Measurements from ENCODE around the gene SLFN11. TPM values are rescaled to one million over a fixed set of nuclear protein-coding genes. Genes with fewer than 3 reads are reported as not detected.
A peak's percentile ranks its signal among the peaks of the same experiment; 100 is the strongest.
"Not testable (repeated sequence)": the region's sequence is repeated elsewhere in the genome, so short reads cannot be mapped to it uniquely, and the experiment has no call there.

The SLFN11 gene
- total RNA-seq, 4 donors from 2014 or later: 58.1 to 127 (median 92.3) TPM

GRCh38 chr17:35341411-35341992 lies 31.9 kb downstream of the SLFN11 start:
- no peak for ATAC-seq (ENCODE audit: low FRiP score)
- no peak for TF ChIP-seq CTCF (IDR thresholded peaks at IDR 0.05)
- DNase-seq (ENCODE audit: low spot score): no peak

- ATAC-seq (ENCODE audit: low FRiP score): no peak
- no peak for DNase-seq (ENCODE audit: low spot score)
- TF ChIP-seq CTCF (IDR thresholded peaks at IDR 0.05): no peak
Observed at GRCh38 chr17:35338230-35338629, 35.2 kb downstream of the SLFN11 start.

- TF ChIP-seq CTCF (IDR thresholded peaks at IDR 0.05): no peak
- ATAC-seq (ENCODE audit: low FRiP score): no peak
- no peak for DNase-seq (ENCODE audit: low spot score)
Observed at GRCh38 chr17:35337364-35337763, 36.1 kb downstream of the SLFN11 start.

GRCh38 chr17:35333578-35333977 lies 39.8 kb downstream of the SLFN11 start:
- ATAC-seq (ENCODE audit: low FRiP score); DNase-seq (ENCODE audit: low spot score): not testable (repeated sequence)

GRCh38 chr17:35322749-35323148 lies 50.7 kb downstream of the SLFN11 start:
- no peak for TF ChIP-seq CTCF (IDR thresholded peaks at IDR 0.05)
- DNase-seq (ENCODE audit: low spot score) (no peak), ATAC-seq (ENCODE audit: low FRiP score) (no peak)

GRCh38 chr17:35315971-35316370 lies 57.5 kb downstream of the SLFN11 start:
- ATAC-seq (ENCODE audit: low FRiP score): no peak
- TF ChIP-seq CTCF (IDR thresholded peaks at IDR 0.05): no peak
- DNase-seq (ENCODE audit: low spot score): no peak

GRCh38 chr17:35315283-35315682 lies 58.1 kb downstream of the SLFN11 start:
- ATAC-seq (ENCODE audit: low FRiP score) (peak; percentile 84), DNase-seq (ENCODE audit: low spot score) (no peak)
- TF ChIP-seq CTCF (IDR thresholded peaks at IDR 0.05): no peak

Data from omental fat pad (tissue), 4 donors.